Memory B cell (primary cell): ENCODE results near the gene RAI1.
A peak's percentile ranks its signal among the peaks of the same experiment; 100 is the strongest.

Source experiments
- ATAC-seq: fragments of 150-1000 bp; cut with Tn5 transposase; 2 replicates; pipeline ENCODE4 v1.10.0; 2021; ENCODE audit warnings: low read depth, mild to moderate bottlenecking, moderate library complexity
- DNase-seq, 2 donors: peaks; one replicate each; pipeline ENCODE4 v3.0.0; 2022; ENCODE audit warnings: low spot score in 2 of 2
- H3K27ac Mint-ChIP-seq: one replicate; pipeline ENCODE4 v1.8.0; 2022; ENCODE audit warnings: mild to moderate bottlenecking, moderate library complexity, mixed read lengths
- H3K27me3 Mint-ChIP-seq: one replicate; pipeline ENCODE4 v1.8.0; 2022; ENCODE audit warnings: mixed read lengths
- H3K36me3 Mint-ChIP-seq: one replicate; pipeline ENCODE4 v1.8.0; 2022; ENCODE audit warnings: mild to moderate bottlenecking, mixed read lengths
- H3K4me1 Mint-ChIP-seq: one replicate; pipeline ENCODE4 v1.8.0; 2022; ENCODE audit warnings: mixed read lengths
- H3K4me3 Mint-ChIP-seq: one replicate; pipeline ENCODE4 v1.8.0; 2022; ENCODE audit warnings: mild to moderate bottlenecking, moderate library complexity, mixed read lengths
- H3K9me3 Mint-ChIP-seq: one replicate; pipeline ENCODE4 v1.8.0; 2022; ENCODE audit warnings: mixed read lengths

Gene RAI1

DNA sequence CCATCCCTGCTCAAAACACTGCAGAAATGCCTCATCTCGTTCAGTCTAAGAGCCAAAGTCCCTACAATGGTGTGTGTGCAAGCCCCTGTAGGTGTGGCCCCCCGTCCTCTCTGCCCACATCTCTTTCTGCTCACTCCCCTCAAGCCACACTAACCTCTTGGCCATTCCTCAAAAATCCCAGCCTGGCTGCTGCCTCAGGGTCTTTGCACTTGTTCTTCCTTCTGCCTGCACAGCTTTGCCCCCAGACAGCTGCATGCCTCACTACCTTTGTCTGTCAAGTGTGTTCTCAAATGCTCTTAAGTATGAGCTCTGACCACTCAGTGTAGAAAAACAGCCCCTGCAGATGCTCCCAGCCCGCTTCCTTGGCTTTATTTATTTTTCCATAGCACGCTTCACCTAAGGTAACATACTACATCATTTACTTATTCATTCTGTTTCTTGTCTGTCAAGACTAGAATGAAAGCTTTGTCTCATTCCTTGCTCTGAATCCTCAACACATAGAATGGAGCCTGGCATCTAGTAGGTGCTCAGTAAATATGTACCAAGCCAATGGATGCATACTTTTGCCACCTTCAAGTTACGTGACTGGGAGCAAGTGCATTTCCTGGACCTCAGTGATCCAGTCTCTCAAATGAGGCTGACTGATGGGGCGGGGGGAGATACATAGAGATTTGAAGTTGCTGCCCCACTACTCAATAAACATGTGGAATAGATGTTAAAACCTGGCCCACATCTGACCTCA is 38.1 kb downstream of the RAI1 start:
- no peaks in the 10 kb centered on the region for H3K9me3 Mint-ChIP-seq
- H3K4me1 Mint-ChIP-seq, result peaks cover 24% of the 10 kb centered on the region
- no peak overlapping the region for H3K27ac Mint-ChIP-seq

DNA sequence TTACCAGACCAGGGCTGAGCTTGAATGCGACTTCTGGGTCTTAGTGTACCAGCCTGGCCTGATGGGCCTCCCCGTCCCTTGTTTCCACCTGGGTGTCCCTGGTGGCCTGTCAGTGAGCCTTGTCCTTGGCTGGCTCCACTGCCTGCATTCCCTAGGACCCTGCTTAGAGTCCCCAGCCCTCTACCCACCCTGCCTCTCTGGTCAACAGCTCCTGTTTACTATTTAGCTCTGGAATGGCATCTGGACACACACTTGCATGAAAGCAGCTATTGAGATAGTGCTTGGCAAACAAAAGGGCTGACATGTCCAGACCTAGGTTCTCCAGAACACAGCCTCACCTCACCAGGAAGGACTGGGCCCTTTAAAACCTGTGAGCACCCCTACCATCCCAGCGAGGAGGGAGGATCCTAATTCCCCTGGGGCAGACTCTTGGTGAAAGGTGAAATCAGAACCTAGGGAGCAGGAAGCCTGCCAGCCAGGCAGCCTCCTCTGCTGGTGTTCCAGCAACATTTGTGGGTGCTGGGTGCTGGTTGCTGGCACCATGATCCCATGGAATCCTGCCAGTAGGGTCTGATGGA is 38.8 kb downstream of the RAI1 start:
- Mint-ChIP-seq H3K36me3 (peaks cover 12% of the 10 kb centered on the region), H3K27me3 (peaks cover 22% of the 10 kb centered on the region), H3K4me1 (peaks cover 25% of the 10 kb centered on the region), H3K9me3 (no peaks in the 10 kb centered on the region), H3K27ac (no peak overlapping the region), H3K4me3 (no peak overlapping the region)
- DNase-seq, result no peak
- no peak for ATAC-seq

More for the DNA sequence above, 38.1 kb downstream of the RAI1 start:
- Mint-ChIP-seq H3K27me3 (peaks cover 21% of the 10 kb centered on the region), H3K4me3 (no peak overlapping the region), H3K36me3 (peaks cover 12% of the 10 kb centered on the region)
- DNase-seq, result no peak
- no peak for ATAC-seq

DNA sequence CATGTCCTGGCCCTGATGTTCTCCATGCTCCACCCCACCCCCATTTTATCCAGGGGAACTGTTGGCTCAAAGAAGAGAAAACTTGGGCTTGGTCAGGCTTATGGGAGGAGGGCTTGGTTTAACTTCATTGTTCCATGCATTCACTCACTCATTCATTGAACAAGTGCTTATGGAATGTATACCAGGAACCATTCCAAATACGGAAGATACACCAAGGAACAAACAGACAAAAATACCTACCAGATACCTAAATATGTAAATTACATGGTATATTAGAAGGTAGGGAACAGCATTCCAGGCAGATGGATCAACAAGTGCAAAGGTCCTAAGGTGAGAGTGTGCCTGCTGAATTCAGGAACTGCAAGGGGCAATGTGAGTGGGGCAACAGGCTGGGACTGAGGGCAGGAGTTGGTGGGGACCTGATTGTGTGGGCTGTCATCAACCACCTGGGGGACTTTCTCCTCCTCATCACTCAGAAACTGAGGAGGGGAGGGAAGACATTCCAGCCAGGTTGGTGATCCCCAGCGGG is 39.9 kb downstream of the RAI1 start:
- ATAC-seq, result no peak
- Mint-ChIP-seq H3K9me3 (no peaks in the 10 kb centered on the region), H3K27me3 (peaks cover 22% of the 10 kb centered on the region), H3K4me3 (no peak overlapping the region), H3K36me3 (peaks cover 12% of the 10 kb centered on the region), H3K27ac (no peak overlapping the region), H3K4me1 (peaks cover 28% of the 10 kb centered on the region)
- no peak for DNase-seq

DNA sequence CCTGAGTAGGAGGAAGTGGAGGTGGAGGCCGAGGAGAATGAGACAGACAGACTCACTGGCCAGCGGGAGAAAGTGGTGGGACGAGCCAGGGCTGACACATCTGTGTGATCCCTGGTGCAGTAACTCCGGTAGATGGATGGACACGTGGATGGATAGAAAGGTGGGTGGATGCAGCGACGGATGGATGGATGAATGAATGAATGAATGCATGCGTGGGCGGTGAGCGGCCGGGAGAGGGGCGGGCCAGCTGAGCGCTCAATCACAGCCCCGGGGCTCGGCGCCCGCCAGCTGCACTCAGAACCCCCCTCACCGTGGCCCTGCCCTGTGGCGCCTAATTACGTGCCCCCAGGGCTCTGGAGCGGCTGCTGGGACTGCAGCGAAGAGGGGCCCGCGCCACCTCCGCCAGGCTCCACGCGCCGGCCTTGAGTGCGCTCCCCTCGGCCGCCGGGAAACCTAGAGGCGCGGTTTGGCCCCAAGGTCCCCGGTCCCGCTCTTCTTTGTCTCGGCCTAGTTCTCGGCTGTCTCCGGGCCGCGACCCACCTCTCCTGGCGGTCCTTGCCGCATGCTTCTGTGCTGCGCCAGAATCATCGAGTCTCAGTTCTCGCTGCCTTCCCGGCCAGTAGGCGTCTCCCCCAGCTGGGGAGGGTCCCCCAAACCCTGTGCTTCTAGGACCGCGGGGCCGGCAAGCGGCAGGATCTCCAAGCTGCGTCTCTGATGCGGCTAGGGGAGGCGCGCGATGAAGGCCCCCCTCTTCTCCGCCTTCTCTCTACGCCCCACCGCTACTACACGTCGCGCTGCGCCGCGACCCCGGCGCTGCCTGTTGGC is 41.0 kb downstream of the RAI1 start:
- peaks cover 18% of the 10 kb centered on the region for H3K27me3 Mint-ChIP-seq
- no peaks in the 10 kb centered on the region for H3K9me3 Mint-ChIP-seq
- no peak overlapping the region for H3K27ac Mint-ChIP-seq
- peaks cover 9% of the 10 kb centered on the region for H3K36me3 Mint-ChIP-seq
- DNase-seq (no peak), ATAC-seq (no peak)
- peaks cover 24% of the 10 kb centered on the region for H3K4me1 Mint-ChIP-seq
- peak overlapping the region; percentile 33 for H3K4me3 Mint-ChIP-seq

DNA sequence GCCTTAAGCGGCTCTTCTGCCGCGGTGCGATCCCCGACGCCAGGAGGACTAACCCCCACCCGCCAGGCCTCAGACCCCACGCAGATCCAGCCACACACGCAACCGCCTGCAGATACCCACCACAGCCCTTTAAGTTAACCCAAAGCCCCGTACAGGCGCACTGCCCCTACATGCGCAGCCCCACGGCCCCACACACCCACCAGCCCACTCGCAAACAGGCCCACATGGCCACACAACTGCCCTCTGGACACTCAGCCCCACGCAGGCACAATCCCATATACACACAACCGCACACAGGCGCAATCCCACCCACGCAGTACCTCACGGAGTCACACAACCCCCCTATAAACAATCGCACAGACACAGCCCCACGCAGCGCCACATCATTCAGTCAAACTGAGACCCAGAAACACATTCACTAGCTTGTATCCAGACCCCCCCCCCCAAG is 41.7 kb downstream of the RAI1 start:
- H3K27me3 Mint-ChIP-seq, result peaks cover 18% of the 10 kb centered on the region
- peaks cover 6% of the 10 kb centered on the region for H3K36me3 Mint-ChIP-seq
- peaks cover 27% of the 10 kb centered on the region for H3K4me1 Mint-ChIP-seq
- H3K4me3 Mint-ChIP-seq, result peak overlapping the region; percentile 89
- H3K27ac Mint-ChIP-seq, result no peak overlapping the region
- ATAC-seq (no peak), DNase-seq (no peak)
- no peaks in the 10 kb centered on the region for H3K9me3 Mint-ChIP-seq

DNA sequence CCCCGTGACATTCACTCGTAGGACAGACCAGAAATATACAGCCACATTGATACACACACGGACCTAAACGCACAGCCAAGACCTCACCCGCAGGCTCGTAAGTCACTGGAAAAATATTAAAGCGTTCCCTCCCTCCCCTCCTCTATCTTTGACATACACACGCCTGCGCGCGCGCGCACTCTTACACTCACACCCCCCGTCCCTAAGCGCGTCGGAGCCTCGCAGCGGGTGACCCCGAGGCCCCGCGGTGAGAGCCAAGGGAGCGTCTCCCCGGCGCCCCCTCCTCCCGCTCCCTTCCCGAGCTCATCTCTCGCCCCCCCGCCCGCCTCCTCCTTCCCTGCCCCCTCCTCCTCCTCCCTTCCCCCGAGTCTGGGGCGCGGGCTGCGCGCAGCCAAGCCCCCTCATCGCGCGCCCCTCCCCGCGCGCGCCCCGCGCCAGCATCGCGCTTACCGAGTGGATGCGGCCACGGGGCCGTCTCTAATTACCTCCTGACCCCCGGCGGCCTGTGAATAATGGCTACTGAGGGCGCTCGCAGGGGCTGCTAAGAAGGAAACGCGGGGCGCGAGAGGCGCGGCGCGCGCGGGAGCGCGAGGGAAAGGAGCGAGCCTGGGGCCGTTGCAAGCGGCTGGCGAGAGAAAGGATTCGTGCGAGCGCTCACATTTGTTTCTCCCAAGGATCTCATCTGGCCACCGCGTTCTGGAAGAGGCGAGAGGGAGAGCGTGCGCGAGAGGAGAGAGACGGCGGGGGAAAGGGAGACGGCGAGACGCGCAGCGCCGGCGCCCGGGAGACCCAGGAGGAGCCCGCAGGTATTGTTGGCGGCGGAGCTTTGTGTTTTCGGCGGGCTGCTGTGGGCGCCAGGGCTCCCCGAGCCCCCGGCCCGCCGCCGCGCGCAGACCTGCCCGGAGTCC is 42.4 kb downstream of the RAI1 start:
- Mint-ChIP-seq H3K4me3 (peak overlapping the region; percentile 89), H3K4me1 (peaks cover 29% of the 10 kb centered on the region), H3K36me3 (peaks cover 6% of the 10 kb centered on the region), H3K9me3 (no peaks in the 10 kb centered on the region), H3K27me3 (peaks cover 18% of the 10 kb centered on the region), H3K27ac (peak overlapping the region; percentile 76)
- no peak for DNase-seq
- peak; percentile 49 for ATAC-seq

DNA sequence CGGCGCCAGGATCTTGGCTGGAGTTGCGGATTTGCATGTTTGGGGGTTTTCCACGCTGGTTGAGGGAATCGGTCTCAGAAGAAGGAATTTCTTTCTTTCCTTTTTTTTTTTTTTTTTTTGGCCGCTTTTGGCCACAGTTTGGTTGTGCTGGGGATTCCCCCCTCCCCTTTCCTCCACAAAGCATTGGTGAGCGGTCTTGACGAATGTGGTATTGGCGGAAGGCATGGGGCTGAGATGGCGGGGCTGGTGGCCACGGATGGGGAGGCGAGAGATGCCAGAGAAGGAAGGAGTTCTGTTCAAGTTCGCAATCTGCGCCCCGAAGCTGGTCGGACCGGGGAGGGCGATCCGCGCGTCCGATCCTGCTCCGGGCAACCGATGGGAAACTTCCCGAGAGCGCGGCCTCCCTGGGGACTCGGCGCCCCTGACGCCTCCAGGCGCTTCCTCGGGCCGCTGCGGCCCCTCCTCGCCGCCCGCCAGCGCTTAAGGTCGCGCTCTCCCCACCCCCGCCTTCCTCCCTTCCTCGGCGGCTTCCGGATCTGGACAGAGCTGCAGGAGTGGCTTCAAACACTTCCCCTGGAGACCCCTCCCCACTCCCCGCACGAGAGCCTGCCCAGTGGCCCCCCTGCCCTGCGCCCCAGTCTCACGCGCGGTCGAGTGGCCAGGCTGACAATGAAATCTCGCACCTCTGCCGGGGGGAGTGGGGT is 43.2 kb downstream of the RAI1 start:
- H3K4me1 Mint-ChIP-seq, result peaks cover 29% of the 10 kb centered on the region
- peak; percentile 58 for ATAC-seq

DNA sequence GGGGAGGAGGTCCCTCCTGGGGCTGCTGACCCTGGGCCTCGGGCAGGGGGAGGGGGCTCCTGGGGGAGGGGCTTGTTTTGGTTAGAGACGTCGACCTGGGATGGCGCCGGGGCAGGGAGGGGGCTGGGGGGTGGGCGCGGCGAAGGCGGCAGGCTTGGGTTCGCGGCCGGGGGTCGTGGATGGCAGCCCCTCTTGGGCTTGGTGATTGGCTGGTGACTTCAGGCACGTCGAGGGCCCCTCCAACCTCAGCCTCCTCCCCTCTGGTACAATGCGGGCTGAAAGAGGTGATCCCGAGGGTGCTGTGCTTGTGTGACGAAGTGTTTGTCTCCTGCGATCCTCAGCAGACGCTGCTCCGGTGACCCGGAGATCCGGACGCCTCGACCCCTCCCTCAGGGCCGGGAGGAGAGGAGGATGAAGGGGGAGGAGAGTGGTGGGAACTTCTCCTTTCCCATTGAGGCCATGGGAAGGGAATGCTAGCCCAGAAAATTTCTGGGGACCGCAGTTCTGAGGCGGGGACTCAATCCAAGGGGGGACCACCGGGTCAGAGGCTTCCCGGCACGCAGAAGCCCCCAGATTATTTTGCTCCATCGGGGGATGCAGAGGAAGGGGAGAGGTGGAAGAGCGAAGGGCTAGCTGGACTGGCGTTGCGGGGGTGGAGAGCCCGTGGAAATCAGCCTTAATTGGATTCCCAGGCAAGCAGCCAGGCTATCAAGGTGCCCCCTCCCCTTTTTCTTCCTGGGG is 43.9 kb downstream of the RAI1 start:
- H3K9me3 Mint-ChIP-seq, result no peaks in the 10 kb centered on the region
- no peak for DNase-seq
- H3K36me3 Mint-ChIP-seq, result peaks cover 2% of the 10 kb centered on the region
- H3K27ac Mint-ChIP-seq, result peak overlapping the region; percentile 17
- no peak for ATAC-seq
- H3K27me3 Mint-ChIP-seq, result peaks cover 16% of the 10 kb centered on the region
- H3K4me3 Mint-ChIP-seq, result peak overlapping the region; percentile 70
- peaks cover 33% of the 10 kb centered on the region for H3K4me1 Mint-ChIP-seq

More for the DNA sequence above, 43.2 kb downstream of the RAI1 start:
- peaks cover 3% of the 10 kb centered on the region for H3K36me3 Mint-ChIP-seq
- H3K4me3 Mint-ChIP-seq, result peak overlapping the region; percentile 84
- no peak for DNase-seq
- no peaks in the 10 kb centered on the region for H3K9me3 Mint-ChIP-seq
- peaks cover 16% of the 10 kb centered on the region for H3K27me3 Mint-ChIP-seq
- peak overlapping the region; percentile 76 for H3K27ac Mint-ChIP-seq

DNA sequence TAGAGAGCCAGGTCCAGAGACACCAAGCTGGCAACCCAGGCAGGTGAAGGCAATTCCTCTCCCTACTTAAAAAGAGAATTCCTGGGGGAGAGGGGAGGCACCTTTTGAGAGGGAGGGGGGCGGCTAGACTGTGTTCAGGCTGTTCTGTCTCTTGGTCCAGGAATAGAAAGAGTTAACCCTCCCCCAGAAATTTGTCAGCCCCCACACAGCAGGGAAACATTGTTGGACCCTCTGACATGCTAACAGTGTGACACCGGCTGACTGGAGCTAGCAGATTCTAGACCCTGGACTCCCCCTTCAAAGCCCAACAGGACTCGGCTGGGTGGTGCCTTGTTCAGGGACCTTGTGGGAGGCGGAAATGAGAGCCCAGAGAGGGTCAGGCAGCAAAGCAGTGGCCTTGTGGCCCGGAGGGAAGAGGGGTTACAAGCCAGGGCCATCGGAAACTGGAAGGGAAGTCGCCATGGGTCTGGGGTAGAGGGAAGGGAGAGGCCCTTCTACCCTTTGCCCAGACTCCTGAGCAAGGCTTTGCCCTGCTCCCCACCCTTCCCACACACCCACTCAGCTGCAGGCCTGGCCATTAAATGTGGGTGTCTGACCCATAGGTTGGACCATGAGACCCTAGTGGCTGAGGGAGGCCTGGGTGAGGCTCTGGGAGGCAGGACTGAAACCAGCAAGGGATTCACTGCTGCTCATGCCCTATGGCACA is 44.6 kb downstream of the RAI1 start:
- Mint-ChIP-seq H3K9me3 (no peaks in the 10 kb centered on the region), H3K27ac (no peak overlapping the region), H3K27me3 (peaks cover 14% of the 10 kb centered on the region), H3K4me1 (peaks cover 33% of the 10 kb centered on the region), H3K4me3 (no peak overlapping the region), H3K36me3 (peaks cover 2% of the 10 kb centered on the region)
- DNase-seq, result no peak
- no peak for ATAC-seq

DNA sequence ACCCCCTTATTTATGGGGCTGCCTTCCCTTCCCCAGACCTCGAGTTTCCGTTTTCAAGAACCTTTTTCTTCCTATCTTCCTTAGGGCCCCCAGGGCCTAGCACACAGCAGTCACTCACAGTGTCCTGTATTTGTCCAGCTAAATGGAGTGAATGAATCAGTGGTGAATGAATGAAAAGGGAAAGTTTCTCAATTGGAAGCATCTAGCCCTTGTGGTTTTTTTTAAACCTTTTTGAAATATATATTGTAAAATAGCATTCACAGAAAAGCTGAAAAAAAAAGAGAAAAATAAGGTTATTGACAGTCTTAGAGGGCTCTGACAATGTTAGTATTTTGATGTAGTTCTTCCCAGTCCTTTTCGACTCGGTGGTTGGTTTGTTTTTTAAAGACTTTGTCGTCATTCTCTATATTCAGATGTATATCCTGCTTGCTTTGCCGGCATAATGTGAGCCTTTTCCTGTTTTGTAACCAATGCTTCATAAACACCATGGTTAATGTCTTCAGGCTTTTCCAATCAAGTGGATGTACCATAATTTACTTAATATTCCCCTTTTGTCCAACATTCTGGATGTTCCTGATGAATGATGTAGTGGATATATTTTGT is 45.3 kb downstream of the RAI1 start:
- H3K4me1 Mint-ChIP-seq, result peaks cover 33% of the 10 kb centered on the region
- DNase-seq, result no peak
- peaks cover 11% of the 10 kb centered on the region for H3K27me3 Mint-ChIP-seq
- no peaks in the 10 kb centered on the region for H3K9me3 Mint-ChIP-seq
- H3K36me3 Mint-ChIP-seq, result no peaks in the 10 kb centered on the region
- no peak overlapping the region for H3K4me3 Mint-ChIP-seq
- H3K27ac Mint-ChIP-seq, result no peak overlapping the region
- no peak for ATAC-seq

DNA sequence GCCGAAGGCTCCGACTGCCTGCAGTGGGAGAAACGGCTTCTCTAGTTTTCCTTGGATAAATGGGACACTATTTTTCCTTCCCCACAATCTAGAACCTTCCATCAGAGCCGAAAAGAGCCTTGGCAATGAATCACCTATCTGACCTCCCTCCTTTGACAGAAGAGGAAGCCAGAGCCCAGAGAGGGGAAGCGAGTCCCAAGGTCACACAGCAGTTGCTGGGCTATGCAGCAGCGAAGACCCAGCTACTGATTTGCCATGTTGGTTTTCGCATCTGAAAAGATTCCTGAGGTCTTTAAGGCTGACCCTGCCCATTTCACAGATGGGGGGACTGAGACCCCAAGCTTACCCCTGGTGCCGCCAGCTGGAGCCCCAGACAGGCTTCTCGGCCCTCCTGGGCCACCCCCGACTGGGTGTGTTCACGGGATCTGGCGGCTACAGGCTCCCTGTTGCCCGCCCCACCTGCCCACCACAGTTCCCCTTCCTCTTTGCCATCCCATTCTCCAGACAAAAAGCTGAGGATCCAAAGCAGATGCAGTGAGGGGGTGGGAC is 45.9 kb downstream of the RAI1 start:
- Mint-ChIP-seq H3K4me1 (peaks cover 29% of the 10 kb centered on the region), H3K4me3 (no peak overlapping the region), H3K27ac (no peak overlapping the region), H3K27me3 (peaks cover 6% of the 10 kb centered on the region), H3K9me3 (no peaks in the 10 kb centered on the region), H3K36me3 (no peaks in the 10 kb centered on the region)
- DNase-seq (no peak), ATAC-seq (no peak)
